T-helper 1 cell treated with Interleukin-12 subunit alpha and Interleukin-12 subunit beta and Interleukin-4 antibody, amounts not matched to agents 30 μg/mL and 1 μg/mL, for 36 hours (primary cell): Measurements from ENCODE around the gene CTNNA3.

ENCODE experiments used
- H3K27ac Mint-ChIP-seq: one replicate; pipeline ENCODE4 v1.8.0; 2021; ENCODE audit warnings: mild to moderate bottlenecking, mixed read lengths
- H3K27me3 Mint-ChIP-seq: one replicate; pipeline ENCODE4 v1.8.0; 2021; ENCODE audit warnings: low read depth, mixed read lengths
- H3K36me3 Mint-ChIP-seq: one replicate; pipeline ENCODE4 v1.8.0; 2021; ENCODE audit warnings: low read depth, mixed read lengths
- H3K4me1 Mint-ChIP-seq: one replicate; pipeline ENCODE4 v1.8.0; 2021; ENCODE audit warnings: low read depth, mixed read lengths
- H3K4me3 Mint-ChIP-seq: one replicate; pipeline ENCODE4 v1.8.0; 2021; ENCODE audit warnings: mild to moderate bottlenecking, moderate library complexity, mixed read lengths
- H3K9me3 Mint-ChIP-seq: one replicate; pipeline ENCODE4 v1.8.0; 2021; ENCODE audit warnings: mixed read lengths

CTNNA3 gene

GRCh38 chr10:66990143-66990830 is 705.7 kb downstream of the CTNNA3 start:
- H3K4me3 Mint-ChIP-seq: no peak overlapping the region
- H3K27me3 Mint-ChIP-seq: no peaks in the 10 kb centered on the region
- no peaks in the 10 kb centered on the region for H3K9me3 Mint-ChIP-seq
- H3K27ac Mint-ChIP-seq: no peak overlapping the region
- no peaks in the 10 kb centered on the region for H3K4me1 Mint-ChIP-seq
- no peaks in the 10 kb centered on the region for H3K36me3 Mint-ChIP-seq

GRCh38 chr10:66983475-66983818 is 712.5 kb downstream of the CTNNA3 start:
- no peaks in the 10 kb centered on the region for H3K9me3 Mint-ChIP-seq
- H3K4me1 Mint-ChIP-seq: no peaks in the 10 kb centered on the region
- H3K4me3 Mint-ChIP-seq: no peak overlapping the region
- no peak overlapping the region for H3K27ac Mint-ChIP-seq
- no peaks in the 10 kb centered on the region for H3K36me3 Mint-ChIP-seq
- no peaks in the 10 kb centered on the region for H3K27me3 Mint-ChIP-seq

DNA sequence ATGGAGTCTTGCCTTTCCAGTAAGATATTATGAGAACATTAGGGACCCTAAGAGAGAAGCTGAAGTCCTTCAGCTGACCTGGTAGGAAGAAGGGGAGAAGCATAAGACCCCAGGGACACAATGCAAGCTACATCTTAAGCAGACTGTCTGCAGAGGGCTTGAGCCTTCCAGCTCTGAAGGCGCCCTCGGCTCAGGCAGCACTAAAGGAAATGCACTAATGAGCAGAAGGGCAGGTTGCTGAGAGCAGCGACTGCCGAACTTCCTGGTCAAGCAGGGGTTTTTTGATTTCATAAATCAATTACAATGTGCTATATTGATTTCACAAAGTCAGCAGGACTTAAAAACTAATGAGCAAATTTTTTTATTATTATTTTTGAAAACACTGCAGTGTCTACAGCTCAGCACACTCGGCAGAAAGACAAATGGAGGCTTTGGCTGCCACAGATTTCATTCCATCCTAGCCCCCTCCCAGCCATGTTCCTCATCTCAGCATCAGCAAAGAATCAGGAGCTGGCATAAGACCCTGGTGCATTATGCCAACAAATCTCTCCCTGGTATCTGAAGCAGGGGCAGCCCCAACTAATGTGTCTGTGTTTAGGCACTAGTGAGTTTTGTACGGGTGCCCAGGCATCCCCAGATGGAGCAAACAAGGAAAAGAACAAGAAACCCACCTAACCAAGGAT is 713.1 kb downstream of the CTNNA3 start:
- H3K4me3 Mint-ChIP-seq: no peak overlapping the region
- H3K9me3 Mint-ChIP-seq: no peaks in the 10 kb centered on the region
- no peaks in the 10 kb centered on the region for H3K36me3 Mint-ChIP-seq
- no peaks in the 10 kb centered on the region for H3K4me1 Mint-ChIP-seq
- H3K27me3 Mint-ChIP-seq: no peaks in the 10 kb centered on the region
- no peak overlapping the region for H3K27ac Mint-ChIP-seq

DNA sequence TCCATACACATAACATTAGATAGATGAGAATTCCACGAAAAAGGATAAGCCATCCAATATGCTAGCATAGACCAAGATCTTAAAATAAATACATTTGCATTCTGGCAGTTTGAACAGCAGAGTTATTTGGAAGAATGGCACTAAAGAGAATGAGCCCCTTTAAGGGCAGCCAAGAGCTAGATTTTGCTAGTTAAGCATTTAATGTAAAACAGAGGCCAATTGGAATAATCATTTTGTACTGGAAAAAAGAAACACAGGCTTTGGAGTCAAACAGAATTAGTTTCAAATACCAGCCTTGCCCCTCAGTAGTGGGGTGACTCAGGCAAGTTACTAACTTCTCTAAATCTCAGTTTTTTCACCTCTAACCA is 714.0 kb downstream of the CTNNA3 start:
- no peak overlapping the region for H3K27ac Mint-ChIP-seq
- H3K9me3 Mint-ChIP-seq: no peaks in the 10 kb centered on the region
- H3K4me1 Mint-ChIP-seq: no peaks in the 10 kb centered on the region
- H3K36me3 Mint-ChIP-seq: no peaks in the 10 kb centered on the region
- H3K27me3 Mint-ChIP-seq: no peaks in the 10 kb centered on the region
- no peak overlapping the region for H3K4me3 Mint-ChIP-seq

- Mint-ChIP-seq H3K27ac (no peak overlapping the region), H3K27me3 (no peaks in the 10 kb centered on the region), H3K4me1 (no peaks in the 10 kb centered on the region), H3K9me3 (no peaks in the 10 kb centered on the region), H3K36me3 (no peaks in the 10 kb centered on the region), H3K4me3 (no peak overlapping the region)
These were observed 714.5 kb downstream of the CTNNA3 start for GRCh38 chr10:66981361-66982052.

- H3K4me1 Mint-ChIP-seq: no peaks in the 10 kb centered on the region
- H3K27ac Mint-ChIP-seq: no peak overlapping the region
- H3K4me3 Mint-ChIP-seq: no peak overlapping the region
- H3K27me3 Mint-ChIP-seq: no peaks in the 10 kb centered on the region
- H3K36me3 Mint-ChIP-seq: no peaks in the 10 kb centered on the region
- no peaks in the 10 kb centered on the region for H3K9me3 Mint-ChIP-seq
These were observed 715.7 kb downstream of the CTNNA3 start for GRCh38 chr10:66980246-66980815.

DNA sequence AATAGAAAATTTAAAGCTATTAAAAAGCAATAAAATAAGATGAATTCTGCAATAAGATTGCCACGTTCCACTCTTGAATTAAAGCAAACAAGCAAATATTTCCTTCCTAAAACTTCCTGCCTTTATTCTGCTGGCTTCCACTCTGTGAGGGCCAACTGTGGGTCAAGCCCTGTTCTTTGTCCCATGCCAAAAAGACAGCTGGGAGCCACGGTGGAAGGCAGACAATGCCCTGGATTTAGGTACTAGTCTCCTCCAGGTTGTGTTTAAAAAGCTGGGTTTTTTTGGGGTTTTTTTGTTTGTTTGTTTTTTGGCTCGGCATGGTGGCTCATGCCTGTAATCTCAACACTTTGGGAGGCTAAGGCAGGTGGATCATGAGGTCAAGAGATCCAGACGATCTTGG is 731.0 kb downstream of the CTNNA3 start:
- Mint-ChIP-seq H3K9me3 (no peaks in the 10 kb centered on the region), H3K4me3 (no peak overlapping the region), H3K4me1 (no peaks in the 10 kb centered on the region), H3K36me3 (no peaks in the 10 kb centered on the region), H3K27ac (no peak overlapping the region), H3K27me3 (no peaks in the 10 kb centered on the region)

GRCh38 chr10:66958466-66958865 is 737.5 kb downstream of the CTNNA3 start:
- no peaks in the 10 kb centered on the region for H3K9me3 Mint-ChIP-seq
- H3K4me3 Mint-ChIP-seq: no peak overlapping the region
- H3K27ac Mint-ChIP-seq: no peak overlapping the region
- H3K36me3 Mint-ChIP-seq: no peaks in the 10 kb centered on the region
- H3K4me1 Mint-ChIP-seq: no peaks in the 10 kb centered on the region
- H3K27me3 Mint-ChIP-seq: no peaks in the 10 kb centered on the region

DNA sequence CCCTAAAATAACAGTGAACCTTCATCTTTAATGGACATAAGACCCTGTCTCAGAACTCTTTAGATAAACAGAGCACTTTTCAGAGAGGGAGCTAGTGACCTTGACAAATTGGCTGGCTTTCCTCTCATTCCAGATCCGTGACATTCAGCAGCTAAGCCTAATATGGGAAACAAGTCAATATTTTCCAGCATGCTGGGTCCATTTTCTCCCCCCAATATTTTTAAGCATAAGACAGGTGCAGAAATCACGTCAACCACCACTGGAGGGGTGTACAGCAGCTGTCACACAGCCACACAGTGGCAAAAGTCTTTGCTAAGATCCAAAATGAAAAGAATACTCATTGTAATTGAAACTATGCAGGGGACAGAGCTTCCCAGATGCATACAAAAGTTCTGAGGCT is 744.1 kb downstream of the CTNNA3 start:
- H3K27ac Mint-ChIP-seq: no peak overlapping the region
- H3K4me1 Mint-ChIP-seq: no peaks in the 10 kb centered on the region

GRCh38 chr10:66943590-66943989 is 752.4 kb downstream of the CTNNA3 start:
- no peak overlapping the region for H3K27ac Mint-ChIP-seq
- H3K36me3 Mint-ChIP-seq: no peaks in the 10 kb centered on the region
- H3K27me3 Mint-ChIP-seq: no peaks in the 10 kb centered on the region
- no peaks in the 10 kb centered on the region for H3K4me1 Mint-ChIP-seq
- H3K9me3 Mint-ChIP-seq: no peaks in the 10 kb centered on the region
- H3K4me3 Mint-ChIP-seq: no peak overlapping the region

More for the DNA sequence above, 744.1 kb downstream of the CTNNA3 start:
- H3K36me3 Mint-ChIP-seq: no peaks in the 10 kb centered on the region
- no peaks in the 10 kb centered on the region for H3K9me3 Mint-ChIP-seq
- H3K27me3 Mint-ChIP-seq: no peaks in the 10 kb centered on the region
- no peak overlapping the region for H3K4me3 Mint-ChIP-seq

DNA sequence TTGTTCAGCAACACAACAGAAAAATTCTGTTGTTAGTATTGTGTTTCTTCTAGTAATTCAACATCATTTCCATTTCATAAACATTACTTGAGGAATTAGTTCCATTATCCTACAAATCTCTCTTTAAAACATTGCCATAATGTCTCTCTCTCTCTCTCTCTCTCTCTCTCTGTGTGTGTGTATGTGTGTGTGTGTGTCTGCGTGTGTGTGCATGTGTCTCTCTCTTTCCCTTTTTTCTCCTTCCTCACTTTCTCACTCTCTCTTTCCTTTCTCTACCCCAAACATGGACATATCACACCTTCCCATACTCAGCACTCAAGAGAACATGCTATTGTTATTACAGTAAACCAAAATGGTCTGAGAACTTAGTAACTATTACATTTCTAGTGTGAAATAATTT is 753.6 kb downstream of the CTNNA3 start:
- no peak overlapping the region for H3K4me3 Mint-ChIP-seq
- H3K9me3 Mint-ChIP-seq: no peaks in the 10 kb centered on the region
- H3K27ac Mint-ChIP-seq: no peak overlapping the region
- H3K36me3 Mint-ChIP-seq: no peaks in the 10 kb centered on the region
- H3K4me1 Mint-ChIP-seq: no peaks in the 10 kb centered on the region
- no peaks in the 10 kb centered on the region for H3K27me3 Mint-ChIP-seq

DNA sequence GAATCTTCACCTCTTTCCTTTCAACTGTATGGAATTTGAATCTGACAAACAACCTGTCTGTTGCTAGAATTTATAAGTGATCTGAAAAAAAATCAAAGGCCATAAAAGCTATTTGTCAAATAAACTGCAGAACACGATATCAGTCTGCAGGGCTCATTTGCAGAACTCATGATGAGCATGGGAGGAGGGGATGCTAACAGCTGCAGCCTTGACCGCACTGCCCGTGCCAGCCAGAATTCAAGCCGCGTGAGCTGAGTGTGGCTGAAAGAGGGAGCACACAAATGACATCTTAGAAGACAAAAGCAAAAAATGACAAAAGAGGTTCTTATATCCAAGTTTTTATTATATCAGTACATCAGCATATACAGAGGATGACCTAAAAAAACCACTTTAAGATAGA is 754.5 kb downstream of the CTNNA3 start:
- no peak overlapping the region for H3K27ac Mint-ChIP-seq
- H3K4me1 Mint-ChIP-seq: no peaks in the 10 kb centered on the region
- no peaks in the 10 kb centered on the region for H3K9me3 Mint-ChIP-seq
- H3K4me3 Mint-ChIP-seq: no peak overlapping the region
- H3K27me3 Mint-ChIP-seq: no peaks in the 10 kb centered on the region
- no peaks in the 10 kb centered on the region for H3K36me3 Mint-ChIP-seq

- H3K36me3 Mint-ChIP-seq: no peaks in the 10 kb centered on the region
- H3K4me3 Mint-ChIP-seq: no peak overlapping the region
- no peak overlapping the region for H3K27ac Mint-ChIP-seq
- no peaks in the 10 kb centered on the region for H3K4me1 Mint-ChIP-seq
- H3K27me3 Mint-ChIP-seq: no peaks in the 10 kb centered on the region
- H3K9me3 Mint-ChIP-seq: no peaks in the 10 kb centered on the region
These were observed 755.0 kb downstream of the CTNNA3 start for GRCh38 chr10:66940965-66941364.

GRCh38 chr10:66934711-66935110 is 761.3 kb downstream of the CTNNA3 start:
- H3K4me1 Mint-ChIP-seq: no peaks in the 10 kb centered on the region
- H3K36me3 Mint-ChIP-seq: no peaks in the 10 kb centered on the region
- H3K27ac Mint-ChIP-seq: no peak overlapping the region
- no peaks in the 10 kb centered on the region for H3K9me3 Mint-ChIP-seq
- H3K4me3 Mint-ChIP-seq: no peak overlapping the region
- H3K27me3 Mint-ChIP-seq: no peaks in the 10 kb centered on the region

- H3K4me3 Mint-ChIP-seq: no peak overlapping the region
- no peaks in the 10 kb centered on the region for H3K4me1 Mint-ChIP-seq
- H3K27ac Mint-ChIP-seq: no peak overlapping the region
- no peaks in the 10 kb centered on the region for H3K9me3 Mint-ChIP-seq
- peaks cover 27% of the 10 kb centered on the region for H3K27me3 Mint-ChIP-seq
- no peaks in the 10 kb centered on the region for H3K36me3 Mint-ChIP-seq
These were observed 764.0 kb downstream of the CTNNA3 start for GRCh38 chr10:66931949-66932343.
